Islet precursor cell (in vitro differentiated cells): ENCODE measurements around the gene BRD7.
A peak's percentile ranks its signal among the peaks of the same experiment; 100 is the strongest.
"Not testable (repeated sequence)": the region's sequence is repeated elsewhere in the genome, so short reads cannot be mapped to it uniquely, and the experiment has no call there.

Source experiments
- DNase-seq: peaks from one replicate; pipeline ENCODE4 v3.0.0-alpha.2; 2018

The BRD7 gene

GRCh38 chr16:50354629-50355456, 13.9 kb downstream of the BRD7 start:
- no peak for DNase-seq

GRCh38 chr16:50354082-50354481, 14.7 kb downstream of the BRD7 start:
- DNase-seq: no peak

GRCh38 chr16:50351952-50352351, 16.8 kb downstream of the BRD7 start:
- DNase-seq: no peak

- no peak for DNase-seq
Measured at GRCh38 chr16:50351116-50351515, 17.7 kb downstream of the BRD7 start.

- DNase-seq: not testable (repeated sequence)
Measured at GRCh38 chr16:50345210-50345609, 23.6 kb downstream of the BRD7 start.

- DNase-seq: not testable (repeated sequence)
Measured at GRCh38 chr16:50343566-50343965, 25.2 kb downstream of the BRD7 start.

- no peak for DNase-seq
Measured at GRCh38 chr16:50340578-50340977, 28.2 kb downstream of the BRD7 start.

GRCh38 chr16:50338371-50339231, 30.2 kb downstream of the BRD7 start:
- DNase-seq: no peak

GRCh38 chr16:50336884-50337283, 31.9 kb downstream of the BRD7 start:
- no peak for DNase-seq

- DNase-seq: no peak
Measured at GRCh38 chr16:50335196-50335958, 33.4 kb downstream of the BRD7 start.

- DNase-seq: no peak
Measured at GRCh38 chr16:50334106-50334975, 34.4 kb downstream of the BRD7 start.

- no peak for DNase-seq
Measured at GRCh38 chr16:50332599-50332998, 36.2 kb downstream of the BRD7 start.

GRCh38 chr16:50331570-50331969, 37.2 kb downstream of the BRD7 start:
- DNase-seq: no peak

GRCh38 chr16:50329446-50330189, 39.2 kb downstream of the BRD7 start:
- DNase-seq: no peak

- DNase-seq: peak; percentile 57
Measured at GRCh38 chr16:50326835-50327465, 41.8 kb downstream of the BRD7 start.

GRCh38 chr16:50326264-50326663, 42.5 kb downstream of the BRD7 start:
- no peak for DNase-seq

- DNase-seq: no peak
Measured at GRCh38 chr16:50324345-50324744, 44.4 kb downstream of the BRD7 start.

GRCh38 chr16:50323335-50324011, 45.3 kb downstream of the BRD7 start:
- peak; percentile 51 for DNase-seq

- no peak for DNase-seq
Measured at GRCh38 chr16:50322333-50322732, 46.5 kb downstream of the BRD7 start.

GRCh38 chr16:50320310-50320709, 48.5 kb downstream of the BRD7 start:
- DNase-seq: peak; percentile 45
